B cell (primary cell): ENCODE results near the gene RNF39. TPM values are rescaled to one million over a fixed set of nuclear protein-coding genes. Genes with fewer than 3 reads are reported as not detected.

Source experiments
- ATAC-seq: fragments of 200-7000 bp; cut with Tn5 transposase; one replicate; pipeline ENCODE4 v1.10.0; 2021; ENCODE audit warnings: low read depth, mild to moderate bottlenecking, moderate number of reproducible peaks, moderate library complexity
- CTCF ChIA-PET: fragments of 350-600 bp; sonication (Branson Sonifier 250); formaldehyde crosslinking; loops from one replicate; lab custom pipeline; 2021; ENCODE audit warnings: antibody characterized with exemption, inconsistent platforms; lab: Charles Lee
- POLR2A ChIA-PET: fragments of 350-600 bp; sonication (Branson Sonifier 250); formaldehyde crosslinking; loops from one replicate; lab custom pipeline; 2021; ENCODE audit warnings: antibody characterized with exemption; lab: Charles Lee
- DNase-seq: peaks from one replicate; pipeline ENCODE4 v3.0.0; 2013
- H2AFZ ChIP-seq: 2 replicates; pipeline ENCODE4 v1.6.1; 2012; ENCODE audit warnings: mild to moderate bottlenecking, low read depth, low read length; ENCODE audit not compliant: insufficient read depth, poor library complexity, severe bottlenecking
- H3K27ac ChIP-seq, 2 donors: 1 replicate in 1 of 2; 2 replicates in 1 of 2; pipeline ENCODE4 v1.5.1; 2012 to 2013; ENCODE audit warnings: low read length in 2 of 2, mild to moderate bottlenecking in 2 of 2, moderate library complexity in 1 of 2
- H3K27me3 ChIP-seq, 4 experiments: fragments of 200-600 bp in 1 of 4; sonication (generic) in 1 of 4; replicated peaks in 1 of 4; 1 replicate in 2 of 4; 2 replicates in 2 of 4; pipeline versions ENCODE4 v1.6.1 to v1.7.0; 2013 to 2016; ENCODE audit warnings: low read length in 3 of 4, mild to moderate bottlenecking in 2 of 4, mixed read lengths in 1 of 4, moderate library complexity in 1 of 4; ENCODE audit not compliant: insufficient read depth in 4 of 4, control insufficient read depth in 3 of 4; ENCODE audit errors: control extremely low read depth in 1 of 4
- H3K36me3 ChIP-seq, 2 experiments: replicated peaks in 1 of 2; 1 replicate in 1 of 2; 2 replicates in 1 of 2; pipeline versions ENCODE4 v1.6.1 to v1.7.1; 2013; ENCODE audit warnings: low read length in 1 of 2; ENCODE audit not compliant: insufficient read depth in 2 of 2, control insufficient read depth in 1 of 2; ENCODE audit errors: control extremely low read depth in 1 of 2, extremely low read depth in 1 of 2
- H3K4me1 ChIP-seq, 2 donors: fragments of 200-600 bp in 1 of 2; sonication (generic) in 1 of 2; 1 replicate in 1 of 2; 2 replicates in 1 of 2; pipeline versions ENCODE4 v1.5.1 to v1.6.1; 2013 to 2017; ENCODE audit warnings: low read length in 2 of 2; ENCODE audit not compliant: control insufficient read depth in 2 of 2, insufficient read depth in 2 of 2
- H3K4me2 ChIP-seq: replicated peaks from 2 replicates; pipeline ENCODE3; 2012; ENCODE audit warnings: mild to moderate bottlenecking, low read depth, low read length; ENCODE audit not compliant: poor library complexity, severe bottlenecking
- H3K4me3 ChIP-seq, 5 experiments: fragments of 200-600 bp in 1 of 5; sonication (generic) in 1 of 5; 1 replicate in 3 of 5; 2 replicates in 2 of 5; pipeline versions ENCODE4 v1.5.1 to v1.7.0; 2011 to 2016; ENCODE audit warnings: low read length in 4 of 5, mild to moderate bottlenecking in 4 of 5, low read depth in 2 of 5, control low read depth in 1 of 5, moderate library complexity in 1 of 5; ENCODE audit not compliant: insufficient read depth in 1 of 5; ENCODE audit errors: control extremely low read depth in 1 of 5, extremely low read depth in 1 of 5
- H3K79me2 ChIP-seq: fragments of 200-600 bp; sonication (generic); one replicate; pipeline ENCODE4 v1.6.0; 2016; ENCODE audit warnings: low read length; ENCODE audit not compliant: control insufficient read depth, insufficient read depth
- H3K9ac ChIP-seq: fragments of 200-600 bp; sonication (generic); 2 replicates; pipeline ENCODE4 v1.6.1; 2017; ENCODE audit warnings: mild to moderate bottlenecking, low read length, moderate library complexity
- H3K9me3 ChIP-seq, 3 donors: one replicate each; pipeline versions ENCODE4 v1.6.1 to v1.7.1; 2013; ENCODE audit warnings: low read length in 2 of 3; ENCODE audit not compliant: control insufficient read depth in 2 of 3, insufficient read depth in 1 of 3; ENCODE audit errors: control extremely low read depth in 1 of 3
- H4K20me1 ChIP-seq: 2 replicates; pipeline ENCODE4 v1.6.0; 2012; ENCODE audit warnings: mild to moderate bottlenecking, low read length; ENCODE audit not compliant: insufficient read depth, control insufficient read depth, poor library complexity, severe bottlenecking
- H3K27ac Mint-ChIP-seq: one replicate; pipeline ENCODE4 v1.8.0; 2021; ENCODE audit warnings: mixed read lengths
- H3K27me3 Mint-ChIP-seq: one replicate; pipeline ENCODE4 v1.8.0; 2021; ENCODE audit warnings: mixed read lengths
- H3K4me1 Mint-ChIP-seq: one replicate; pipeline ENCODE4 v1.8.0; 2021; ENCODE audit warnings: mixed read lengths
- H3K4me3 Mint-ChIP-seq: one replicate; pipeline ENCODE4 v1.8.0; 2021; ENCODE audit warnings: mixed read lengths
- H3K9me3 Mint-ChIP-seq: one replicate; pipeline ENCODE4 v1.8.0; 2022; ENCODE audit warnings: mixed read lengths; ENCODE audit not compliant: insufficient read depth
- CTCF ChIP-seq: fragments of 200-600 bp; IDR thresholded peaks from one replicate; pipeline ENCODE4 v1.8.0; 2022; ENCODE audit warnings: antibody characterized with exemption, mild to moderate bottlenecking
- EZH2 ChIP-seq: IDR thresholded peaks from 2 replicates; pipeline ENCODE4 v1.6.1; 2012; ENCODE audit warnings: borderline replicate concordance, low read depth, mild to moderate bottlenecking, moderate library complexity, low read length; ENCODE audit not compliant: insufficient read depth, poor library complexity, severe bottlenecking
- WGBS: methylation state at CpG from one replicate; pipeline ENCODE4 v1.1.5; 2013; ENCODE audit warnings: missing lambda C conversion rate; ENCODE audit not compliant: insufficient coverage; 5-methylcytosine and 5-hydroxymethylcytosine counted together
- intact Hi-C: fragments of 100-400 bp; cut with micrococcal nuclease; formaldehyde crosslinking; loops from one replicate; pipeline ENCODE4 v1.10.0; 2022
- polyA plus RNA-seq: library from polyadenylated mRNA; depleted of rRNA; stranded (reverse); fragments of >200 nt; gene quantifications from 2 replicates; pipeline ENCODE4 v1.2.3, GENCODE V29; 2012
- total RNA-seq, 2 donors: library from RNA; stranded (reverse); fragments of 120-200 nt in 1 of 2; gene quantifications; 1 replicate in 1 of 2; 2 replicates in 1 of 2; pipeline versions ENCODE4 v1.2.3 to v1.2.4, GENCODE V29; 2013 to 2022

The RNF39 gene
- total and polyA plus RNA-seq, 2 donors (not counting 1 experiment from before 2014, with no cell fraction given), result not detected

- 89% methylated on average over 3 of the region's 4 CpGs for WGBS
- Histone ChIP-seq H4K20me1 (no peaks in the 10 kb centered on the region), H3K4me3 (no peak overlapping the region), H3K9me3 (no peaks in the 10 kb centered on the region), H3K27me3 (no peaks in the 10 kb centered on the region), H3K79me2 (no peaks in the 10 kb centered on the region), H3K27ac (no peak overlapping the region), H3K4me2 (no peak overlapping the region), H3K9ac (no peak overlapping the region), H3K36me3 (peaks cover 0 to 3% of the 10 kb centered on the region in 2 experiments), H2AFZ (no peak overlapping the region), H3K4me1 (no peaks in the 10 kb centered on the region)
- TF ChIP-seq CTCF, result no peak
- TF ChIP-seq EZH2, result no peak
- DNase-seq (no peak), ATAC-seq (no peak)
- H3K4me3 Mint-ChIP-seq, result no peak overlapping the region
- no peak overlapping the region for H3K27ac Mint-ChIP-seq
- H3K9me3 Mint-ChIP-seq, result no peaks in the 10 kb centered on the region
- no peaks in the 10 kb centered on the region for H3K27me3 Mint-ChIP-seq
- CTCF ChIA-PET, result no interaction called here
- H3K4me1 Mint-ChIP-seq, result no peaks in the 10 kb centered on the region
- intact Hi-C loops, result no loop called here
- POLR2A ChIA-PET, result no interaction called here
Observed at GRCh38 chr6:30041821-30042220, 33.7 kb downstream of the RNF39 start.

GRCh38 chr6:30041221-30041620 lies 34.3 kb downstream of the RNF39 start:
- H3K9me3 ChIP-seq, result no peaks in the 10 kb centered on the region
- no peak for ATAC-seq
- H4K20me1 ChIP-seq, result no peaks in the 10 kb centered on the region
- H3K36me3 ChIP-seq, result peaks cover 0 to 3% of the 10 kb centered on the region in 2 experiments
- no peak overlapping the region for H3K4me2 ChIP-seq
- H3K4me1 Mint-ChIP-seq, result no peaks in the 10 kb centered on the region
- ChIA-PET CTCF (no interaction called here), POLR2A (no interaction called here)
- H3K9me3 Mint-ChIP-seq, result no peaks in the 10 kb centered on the region
- H3K27me3 Mint-ChIP-seq, result no peaks in the 10 kb centered on the region
- no peak overlapping the region for H3K4me3 Mint-ChIP-seq
- no peaks in the 10 kb centered on the region for H3K27me3 ChIP-seq
- intact Hi-C loops, result no loop called here
- no peaks in the 10 kb centered on the region for H3K79me2 ChIP-seq
- no peak for DNase-seq
- H3K9ac ChIP-seq, result no peak overlapping the region
- no peak overlapping the region for H3K27ac Mint-ChIP-seq
- WGBS, result 95% methylated on average over 4 of the region's 6 CpGs
- no peaks in the 10 kb centered on the region for H3K4me1 ChIP-seq
- no peak for TF ChIP-seq CTCF
- no peak for TF ChIP-seq EZH2
- H3K4me3 ChIP-seq, result no peak overlapping the region
- no peak overlapping the region for H2AFZ ChIP-seq
- no peak overlapping the region for H3K27ac ChIP-seq
